Thyroid gland (tissue), 4 donors: ENCODE data around the gene VWF. TPM values are rescaled to one million over a fixed set of nuclear protein-coding genes. Genes with fewer than 3 reads are reported as not detected.

ENCODE experiments used
- DNase-seq, 2 donors: peaks; one replicate each; pipeline ENCODE4 v3.0.0-alpha.2; 2019
- H3K27ac ChIP-seq, 3 donors: fragments of 200-600 bp; sonication (generic); 1 replicate in 2 of 3; 2 replicates in 1 of 3; pipeline ENCODE4 v1.5.1; 2016 to 2019; ENCODE audit warnings: mild to moderate bottlenecking in 1 of 3, moderate library complexity in 1 of 3
- H3K27me3 ChIP-seq: fragments of 200-600 bp; sonication (generic); one replicate; pipeline ENCODE4 v1.5.1; 2019
- H3K36me3 ChIP-seq, 2 donors: fragments of 200-600 bp; sonication (generic); one replicate each; pipeline ENCODE4 v1.5.1; 2016 to 2019
- H3K4me1 ChIP-seq, 2 donors: fragments of 200-600 bp; sonication (generic); one replicate each; pipeline ENCODE4 v1.5.1; 2017 to 2019
- H3K4me3 ChIP-seq, 3 donors: fragments of 200-600 bp; sonication (generic); replicated peaks in 1 of 3; 1 replicate in 2 of 3; 2 replicates in 1 of 3; pipeline ENCODE4 v1.5.1; 2016; ENCODE audit warnings: mild to moderate bottlenecking in 1 of 3
- H3K9me3 ChIP-seq: fragments of 200-600 bp; sonication (generic); one replicate; pipeline ENCODE4 v1.5.1; 2017
- POLR2A ChIP-seq, 2 donors: fragments of 450-650 bp; IDR thresholded peaks; one replicate each; pipeline ENCODE4 v1.6.1; 2017; ENCODE audit warnings: antibody characterized with exemption in 2 of 2, mild to moderate bottlenecking in 2 of 2, moderate library complexity in 1 of 2
- WGBS, 2 donors: methylation state at CpG; one replicate each; pipeline ENCODE4 v1.1.5; 2017; 5-methylcytosine and 5-hydroxymethylcytosine counted together
- intact Hi-C: fragments of 100-400 bp; cut with DNase I; formaldehyde crosslinking; loops from one replicate; pipeline ENCODE4 v1.15.1; 2023
- total RNA-seq, 4 donors: library from RNA; depleted of rRNA; stranded (reverse); fragments of >200 nt; gene quantifications; one replicate each; pipeline ENCODE4 v1.2.3, GENCODE V29; 2016
- TF ChIP-seq, protein P1 (sequence below), 6 experiments: fragments of 200-600 bp in 3 of 6; fragments of 450-650 bp in 3 of 6; sonication (generic) in 3 of 6; IDR thresholded peaks; one replicate each; pipeline ENCODE4 v1.5.1; 2016 to 2019; ENCODE audit warnings: antibody characterized with exemption in 6 of 6, mild to moderate bottlenecking in 2 of 6, inconsistent platforms in 1 of 6, moderate library complexity in 1 of 6

Gene VWF
- total RNA-seq, 4 donors from 2014 or later, result 54.3 to 169 (median 98.5) TPM

- TF ChIP-seq, protein P1, sequence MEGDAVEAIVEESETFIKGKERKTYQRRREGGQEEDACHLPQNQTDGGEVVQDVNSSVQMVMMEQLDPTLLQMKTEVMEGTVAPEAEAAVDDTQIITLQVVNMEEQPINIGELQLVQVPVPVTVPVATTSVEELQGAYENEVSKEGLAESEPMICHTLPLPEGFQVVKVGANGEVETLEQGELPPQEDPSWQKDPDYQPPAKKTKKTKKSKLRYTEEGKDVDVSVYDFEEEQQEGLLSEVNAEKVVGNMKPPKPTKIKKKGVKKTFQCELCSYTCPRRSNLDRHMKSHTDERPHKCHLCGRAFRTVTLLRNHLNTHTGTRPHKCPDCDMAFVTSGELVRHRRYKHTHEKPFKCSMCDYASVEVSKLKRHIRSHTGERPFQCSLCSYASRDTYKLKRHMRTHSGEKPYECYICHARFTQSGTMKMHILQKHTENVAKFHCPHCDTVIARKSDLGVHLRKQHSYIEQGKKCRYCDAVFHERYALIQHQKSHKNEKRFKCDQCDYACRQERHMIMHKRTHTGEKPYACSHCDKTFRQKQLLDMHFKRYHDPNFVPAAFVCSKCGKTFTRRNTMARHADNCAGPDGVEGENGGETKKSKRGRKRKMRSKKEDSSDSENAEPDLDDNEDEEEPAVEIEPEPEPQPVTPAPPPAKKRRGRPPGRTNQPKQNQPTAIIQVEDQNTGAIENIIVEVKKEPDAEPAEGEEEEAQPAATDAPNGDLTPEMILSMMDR (IDR thresholded peaks at IDR 0.05), result no peak
- TF ChIP-seq POLR2A (IDR thresholded peaks at IDR 0.05), result no peak
- Histone ChIP-seq H3K4me3 (no peak overlapping the region), H3K36me3 (no peaks in the 10 kb centered on the region), H3K27me3 (no peaks in the 10 kb centered on the region), H3K9me3 (no peaks in the 10 kb centered on the region), H3K27ac (no peak overlapping the region), H3K4me1 (no peaks in the 10 kb centered on the region)
- DNase-seq, result no peak
- intact Hi-C loops, result no loop called here
- 78% methylated on average over 8 of the region's 8 CpGs for WGBS, 2 donors
Observed at GRCh38 chr12:6033546-6033945, 90.9 kb downstream of the VWF start.

GRCh38 chr12:6032726-6033125 lies 91.7 kb downstream of the VWF start:
- intact Hi-C loops, result no loop called here
- Histone ChIP-seq H3K4me3 (no peak overlapping the region), H3K27me3 (no peaks in the 10 kb centered on the region), H3K36me3 (no peaks in the 10 kb centered on the region), H3K9me3 (no peaks in the 10 kb centered on the region), H3K4me1 (no peaks in the 10 kb centered on the region), H3K27ac (no peak overlapping the region)
- no peak for DNase-seq
- 71 to 97% methylated on average over 8 of the region's 8 CpGs for WGBS, 2 donors
- no peak for TF ChIP-seq POLR2A (IDR thresholded peaks at IDR 0.05)
- TF ChIP-seq, protein P1 (IDR thresholded peaks at IDR 0.05), result no peak

GRCh38 chr12:6031001-6031400 lies 93.5 kb downstream of the VWF start:
- no peak overlapping the region for H3K4me3 ChIP-seq
- no peaks in the 10 kb centered on the region for H3K9me3 ChIP-seq
- DNase-seq, result no peak
- no peaks in the 10 kb centered on the region for H3K36me3 ChIP-seq
- H3K27ac ChIP-seq, result no peak overlapping the region
- WGBS, 2 donors, result 84 to 88% methylated on average over 8 of the region's 8 CpGs
- H3K27me3 ChIP-seq, result no peaks in the 10 kb centered on the region
- intact Hi-C loops, result no loop called here
- TF ChIP-seq, protein P1 (IDR thresholded peaks at IDR 0.05), result no peak
- no peak for TF ChIP-seq POLR2A (IDR thresholded peaks at IDR 0.05)
- no peaks in the 10 kb centered on the region for H3K4me1 ChIP-seq

GRCh38 chr12:6030081-6030480 lies 94.4 kb downstream of the VWF start:
- Histone ChIP-seq H3K4me1 (no peaks in the 10 kb centered on the region), H3K9me3 (no peaks in the 10 kb centered on the region), H3K4me3 (no peak overlapping the region), H3K27me3 (no peaks in the 10 kb centered on the region), H3K36me3 (no peaks in the 10 kb centered on the region), H3K27ac (no peak overlapping the region)
- intact Hi-C loops, result no loop called here
- 67 to 83% methylated on average over 3 of the region's 3 CpGs for WGBS, 2 donors
- no peak for DNase-seq
- no peak for TF ChIP-seq POLR2A (IDR thresholded peaks at IDR 0.05)
- TF ChIP-seq, protein P1 (IDR thresholded peaks at IDR 0.05), result no peak

DNA sequence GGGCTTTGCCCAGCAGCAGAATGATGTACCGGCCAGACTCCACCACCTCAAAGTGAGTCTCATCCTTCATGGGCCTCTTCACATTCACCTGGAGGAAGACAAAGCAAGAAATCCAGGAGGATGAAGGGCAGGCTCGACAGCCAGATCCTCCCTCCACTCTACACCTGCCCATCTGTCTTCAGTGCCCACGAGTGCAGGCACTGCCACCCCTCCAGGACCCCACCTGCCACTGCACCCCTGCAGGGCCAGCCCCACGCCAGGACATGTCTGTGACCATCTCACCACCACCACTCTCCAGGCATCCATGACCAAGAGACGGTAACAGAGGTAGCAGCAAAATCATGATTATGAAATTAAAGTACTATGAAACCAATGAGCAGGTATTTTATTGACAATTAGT lies 95.1 kb downstream of the VWF start:
- TF ChIP-seq, protein P1 (IDR thresholded peaks at IDR 0.05), result no peak
- TF ChIP-seq POLR2A (IDR thresholded peaks at IDR 0.05), result no peak
- Histone ChIP-seq H3K9me3 (no peaks in the 10 kb centered on the region), H3K27ac (no peak overlapping the region), H3K4me1 (no peaks in the 10 kb centered on the region), H3K36me3 (no peaks in the 10 kb centered on the region), H3K4me3 (no peak overlapping the region), H3K27me3 (no peaks in the 10 kb centered on the region)
- no peak for DNase-seq
- intact Hi-C loops, result no loop called here
- 90 to 96% methylated on average over 5 of the region's 5 CpGs for WGBS, 2 donors
